HL-60/S4 (cell line): ENCODE data around the gene ITPKB.
"Not testable (repeated sequence)": the region's sequence is repeated elsewhere in the genome, so short reads cannot be mapped to it uniquely, and the experiment has no call there.

ENCODE experiments used
- in situ Hi-C: fragments of 300-500 bp; cut with MboI; formaldehyde crosslinking; loops from 2 replicates; pipeline ENCODE4 v1.14.3; 2022; ENCODE audit warnings: low sequenced_read_pairs

ITPKB gene

GRCh38 chr1:226640321-226641136 lies 98.6 kb downstream of the ITPKB start:
- in situ Hi-C loops, result no loop called here

- in situ Hi-C loops, result no loop called here
Measured at GRCh38 chr1:226639631-226640061, 99.4 kb downstream of the ITPKB start.

- in situ Hi-C loops, result not testable (repeated sequence)
Measured at GRCh38 chr1:226639206-226639605, 99.9 kb downstream of the ITPKB start.

GRCh38 chr1:226638608-226639007 lies 100.5 kb downstream of the ITPKB start:
- in situ Hi-C loops, result no loop called here

GRCh38 chr1:226638001-226638601 lies 101.0 kb downstream of the ITPKB start:
- in situ Hi-C loops, result no loop called here

GRCh38 chr1:226637147-226637935 lies 101.7 kb downstream of the ITPKB start:
- in situ Hi-C loops, result no loop called here

GRCh38 chr1:226636847-226637096 lies 102.3 kb downstream of the ITPKB start:
- in situ Hi-C loops, result no loop called here

- in situ Hi-C loops, result no loop called here
Measured at GRCh38 chr1:226635456-226635941, 103.6 kb downstream of the ITPKB start.

GRCh38 chr1:226634611-226635246 lies 104.4 kb downstream of the ITPKB start:
- in situ Hi-C loops, result loop anchor here (5.0 kb wide), 1 partner anchor 198 kb away; no protein-coding TSS in a partner anchor

- in situ Hi-C loops, result loop anchor here (5.0 kb wide), 1 partner anchor 198 kb away; no protein-coding TSS in a partner anchor
Measured at GRCh38 chr1:226634166-226634588, 104.9 kb downstream of the ITPKB start.

- in situ Hi-C loops, result loop anchor here (5.0 kb wide), 1 partner anchor 199 kb away; no protein-coding TSS in a partner anchor
Measured at GRCh38 chr1:226633541-226634165, 105.4 kb downstream of the ITPKB start.

GRCh38 chr1:226632922-226633351 lies 106.1 kb downstream of the ITPKB start:
- in situ Hi-C loops, result loop anchor here (5.0 kb wide), 1 partner anchor 199 kb away; no protein-coding TSS in a partner anchor

GRCh38 chr1:226632169-226632879 lies 106.8 kb downstream of the ITPKB start:
- in situ Hi-C loops, result loop anchor here (5.0 kb wide), 1 partner anchor 200 kb away; no protein-coding TSS in a partner anchor

- in situ Hi-C loops, result loop anchor here (5.0 kb wide), 1 partner anchor 201 kb away; no protein-coding TSS in a partner anchor
Measured at GRCh38 chr1:226631229-226632000, 107.7 kb downstream of the ITPKB start.

GRCh38 chr1:226630592-226630991 lies 108.5 kb downstream of the ITPKB start:
- in situ Hi-C loops, result loop anchor here (5.0 kb wide), 1 partner anchor 202 kb away; no protein-coding TSS in a partner anchor

- in situ Hi-C loops, result loop anchor here (5.0 kb wide), 1 partner anchor 202 kb away; no protein-coding TSS in a partner anchor
Measured at GRCh38 chr1:226629896-226630550, 109.1 kb downstream of the ITPKB start.

- in situ Hi-C loops, result no loop called here
Measured at GRCh38 chr1:226629210-226629895, 109.7 kb downstream of the ITPKB start.
